Parathyroid adenoma (tissue), 2 donors: ENCODE data around the gene RUNX2.

Experiments used
- H2AFZ ChIP-seq: fragments of 300-600 bp; sonication (generic); one replicate; pipeline ENCODE4 v1.7.0; 2017; ENCODE audit warnings: antibody characterized with exemption, mild to moderate bottlenecking
- H3K27ac ChIP-seq: fragments of 300-600 bp; sonication (generic); one replicate; pipeline ENCODE4 v1.7.0; 2017
- H3K27me3 ChIP-seq: fragments of 300-600 bp; sonication (generic); one replicate; pipeline ENCODE4 v1.7.0; 2017; ENCODE audit warnings: low read length; ENCODE audit not compliant: control insufficient read depth, insufficient read depth
- H3K36me3 ChIP-seq: fragments of 300-600 bp; sonication (generic); one replicate; pipeline ENCODE4 v1.7.0; 2017; ENCODE audit warnings: low read length; ENCODE audit not compliant: control insufficient read depth, insufficient read depth
- H3K4me1 ChIP-seq: fragments of 300-600 bp; sonication (generic); one replicate; pipeline ENCODE4 v1.7.0; 2017; ENCODE audit warnings: control low read depth
- H3K4me2 ChIP-seq: fragments of 300-600 bp; sonication (generic); one replicate; pipeline ENCODE4 v1.7.0; 2017; ENCODE audit warnings: low read length
- H3K4me3 ChIP-seq: fragments of 300-600 bp; sonication (generic); one replicate; pipeline ENCODE4 v1.7.0; 2017; ENCODE audit warnings: low read depth, low read length
- H3K79me2 ChIP-seq: fragments of 300-600 bp; sonication (generic); one replicate; pipeline ENCODE4 v1.7.0; 2017; ENCODE audit warnings: control low read depth
- H3K9ac ChIP-seq: fragments of 300-600 bp; sonication (generic); one replicate; pipeline ENCODE4 v1.7.0; 2017; ENCODE audit warnings: mild to moderate bottlenecking
- H3K9me3 ChIP-seq: fragments of 300-600 bp; sonication (generic); one replicate; pipeline ENCODE4 v1.7.0; 2017; ENCODE audit warnings: low read length; ENCODE audit not compliant: control insufficient read depth
- CTCF ChIP-seq: fragments of 300-600 bp; sonication (generic); IDR thresholded peaks from one replicate; pipeline ENCODE4 v1.7.0; 2017; ENCODE audit warnings: antibody characterized with exemption, mild to moderate bottlenecking
- donor health status: primary hyperparathyroidism.

RUNX2 gene

GRCh38 chr6:45512717-45513116 is 184.6 kb downstream of the RUNX2 start:
- Histone ChIP-seq H3K4me3 (no peak overlapping the region), H3K4me1 (no peaks in the 10 kb centered on the region), H3K79me2 (no peaks in the 10 kb centered on the region), H3K9me3 (no peaks in the 10 kb centered on the region), H2AFZ (no peak overlapping the region), H3K27ac (no peak overlapping the region), H3K9ac (no peak overlapping the region), H3K4me2 (no peak overlapping the region), H3K36me3 (no peaks in the 10 kb centered on the region), H3K27me3 (no peaks in the 10 kb centered on the region)
- no peak for TF ChIP-seq CTCF

GRCh38 chr6:45513213-45513618 is 185.1 kb downstream of the RUNX2 start:
- H3K36me3 ChIP-seq, result no peaks in the 10 kb centered on the region
- TF ChIP-seq CTCF, result no peak
- H3K4me2 ChIP-seq, result no peak overlapping the region
- H3K9me3 ChIP-seq, result no peaks in the 10 kb centered on the region
- no peak overlapping the region for H3K9ac ChIP-seq
- H3K27me3 ChIP-seq, result no peaks in the 10 kb centered on the region
- H3K27ac ChIP-seq, result no peak overlapping the region
- H3K4me3 ChIP-seq, result no peak overlapping the region
- no peak overlapping the region for H2AFZ ChIP-seq
- H3K4me1 ChIP-seq, result no peaks in the 10 kb centered on the region
- no peaks in the 10 kb centered on the region for H3K79me2 ChIP-seq

- H3K27me3 ChIP-seq, result no peaks in the 10 kb centered on the region
- H2AFZ ChIP-seq, result no peak overlapping the region
- H3K36me3 ChIP-seq, result no peaks in the 10 kb centered on the region
- no peaks in the 10 kb centered on the region for H3K4me1 ChIP-seq
- H3K27ac ChIP-seq, result no peak overlapping the region
- H3K79me2 ChIP-seq, result no peaks in the 10 kb centered on the region
- no peak overlapping the region for H3K9ac ChIP-seq
- no peaks in the 10 kb centered on the region for H3K9me3 ChIP-seq
- TF ChIP-seq CTCF, result no peak
- H3K4me3 ChIP-seq, result no peak overlapping the region
- H3K4me2 ChIP-seq, result no peak overlapping the region
Observed at GRCh38 chr6:45513843-45514242, 185.7 kb downstream of the RUNX2 start.

GRCh38 chr6:45514454-45515230 is 186.5 kb downstream of the RUNX2 start:
- H3K27me3 ChIP-seq, result no peaks in the 10 kb centered on the region
- H3K79me2 ChIP-seq, result no peaks in the 10 kb centered on the region
- no peak overlapping the region for H3K4me2 ChIP-seq
- no peak overlapping the region for H3K4me3 ChIP-seq
- no peak overlapping the region for H3K27ac ChIP-seq
- H3K9me3 ChIP-seq, result no peaks in the 10 kb centered on the region
- no peak for TF ChIP-seq CTCF
- H3K4me1 ChIP-seq, result no peaks in the 10 kb centered on the region
- H2AFZ ChIP-seq, result no peak overlapping the region
- H3K9ac ChIP-seq, result no peak overlapping the region
- H3K36me3 ChIP-seq, result no peaks in the 10 kb centered on the region
